ENCODE measurements around the gene SRSF1.
"Not testable (repeated sequence)": the region's sequence is repeated elsewhere in the genome, so short reads cannot be mapped to it uniquely, and the experiment has no call there.

SRSF1 gene

GRCh38 chr17:57988301-57989250 is 18.5 kb downstream of the SRSF1 start:
- DNase-seq (ENCODE audit: low read depth): no peak

- peak; percentile 79 for DNase-seq (ENCODE audit: low read depth)
Observed at GRCh38 chr17:57987581-57988300, 19.3 kb downstream of the SRSF1 start, which contains the start of gene VEZF1. Gene VEZF1 (minus strand): TSS chr17:57988254. CDS start chr17:57988111, 143 bp downstream.

- DNase-seq (ENCODE audit: low read depth): peak; percentile 34
Observed at GRCh38 chr17:57986841-57987580, 20.0 kb downstream of the SRSF1 start.

- DNase-seq (ENCODE audit: low read depth): no peak
Observed at GRCh38 chr17:57985675-57985974, 21.4 kb downstream of the SRSF1 start.

- no peak for DNase-seq (ENCODE audit: low read depth)
Observed at GRCh38 chr17:57984936-57985674, 21.9 kb downstream of the SRSF1 start.

GRCh38 chr17:57984261-57984890 is 22.7 kb downstream of the SRSF1 start:
- DNase-seq (ENCODE audit: low read depth): no peak

GRCh38 chr17:57983446-57983845 is 23.6 kb downstream of the SRSF1 start:
- DNase-seq (ENCODE audit: low read depth): no peak

GRCh38 chr17:57982452-57983170 is 24.4 kb downstream of the SRSF1 start:
- no peak for DNase-seq (ENCODE audit: low read depth)

- DNase-seq (ENCODE audit: low read depth): no peak
Observed at GRCh38 chr17:57980522-57980921, 26.5 kb downstream of the SRSF1 start.

- DNase-seq (ENCODE audit: low read depth): no peak
Observed at GRCh38 chr17:57979076-57979475, 28.0 kb downstream of the SRSF1 start.

GRCh38 chr17:57976594-57976993 is 30.5 kb downstream of the SRSF1 start:
- DNase-seq (ENCODE audit: low read depth): no peak

- DNase-seq (ENCODE audit: low read depth): no peak
Observed at GRCh38 chr17:57975044-57975443, 32.0 kb downstream of the SRSF1 start.

- not testable (repeated sequence) for DNase-seq (ENCODE audit: low read depth)
Observed at GRCh38 chr17:57974053-57974824, 32.8 kb downstream of the SRSF1 start.

- DNase-seq (ENCODE audit: low read depth): no peak
Observed at GRCh38 chr17:57972151-57972550, 34.9 kb downstream of the SRSF1 start.

- DNase-seq (ENCODE audit: low read depth): no peak
Observed at GRCh38 chr17:57971572-57971971, 35.5 kb downstream of the SRSF1 start.

- DNase-seq (ENCODE audit: low read depth): no peak
Observed at GRCh38 chr17:57970710-57971109, 36.3 kb downstream of the SRSF1 start.

- no peak for DNase-seq (ENCODE audit: low read depth)
Observed at GRCh38 chr17:57968456-57968855, 38.6 kb downstream of the SRSF1 start.

- no peak for DNase-seq (ENCODE audit: low read depth)
Observed at GRCh38 chr17:57966875-57967274, 40.2 kb downstream of the SRSF1 start.

GRCh38 chr17:57966246-57966645 is 40.8 kb downstream of the SRSF1 start:
- no peak for DNase-seq (ENCODE audit: low read depth)
